Breast epithelium (tissue), 3 donors: Measurements from ENCODE around the gene TRIB2.

Experiments used
- POLR2A ChIP-seq: fragments of 450-650 bp; IDR thresholded peaks from one replicate; pipeline ENCODE4 v1.6.1; 2016; ENCODE audit warnings: antibody characterized with exemption, mild to moderate bottlenecking, moderate library complexity
- TF ChIP-seq, protein P1 (sequence below), 3 donors: fragments of 450-650 bp; IDR thresholded peaks; one replicate each; pipeline ENCODE4 v1.5.1; 2016 to 2017; ENCODE audit warnings: antibody characterized with exemption in 3 of 3, mild to moderate bottlenecking in 3 of 3, moderate library complexity in 3 of 3

DNA sequence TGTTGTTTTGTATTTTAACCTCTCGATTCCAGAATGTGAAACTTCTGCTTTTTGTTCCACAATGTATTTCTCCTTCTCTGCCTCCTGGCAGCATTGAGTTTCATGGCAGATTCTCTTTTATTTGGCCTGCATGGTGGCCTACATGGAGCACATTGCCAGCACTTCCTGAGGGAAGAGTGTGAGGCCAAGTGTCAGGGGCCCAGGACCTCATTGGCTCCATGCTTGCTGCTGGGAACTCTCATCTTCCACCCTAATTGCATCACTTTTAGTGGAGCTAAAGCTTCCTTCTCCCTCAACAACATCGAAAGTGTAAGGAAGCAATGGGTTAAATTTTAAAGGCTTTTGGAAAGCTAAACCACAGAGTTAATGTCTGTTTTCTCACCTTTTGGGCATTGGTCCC lies 9.5 kb downstream of the TRIB2 start:
- no peak for TF ChIP-seq POLR2A
- TF ChIP-seq, protein P1, sequence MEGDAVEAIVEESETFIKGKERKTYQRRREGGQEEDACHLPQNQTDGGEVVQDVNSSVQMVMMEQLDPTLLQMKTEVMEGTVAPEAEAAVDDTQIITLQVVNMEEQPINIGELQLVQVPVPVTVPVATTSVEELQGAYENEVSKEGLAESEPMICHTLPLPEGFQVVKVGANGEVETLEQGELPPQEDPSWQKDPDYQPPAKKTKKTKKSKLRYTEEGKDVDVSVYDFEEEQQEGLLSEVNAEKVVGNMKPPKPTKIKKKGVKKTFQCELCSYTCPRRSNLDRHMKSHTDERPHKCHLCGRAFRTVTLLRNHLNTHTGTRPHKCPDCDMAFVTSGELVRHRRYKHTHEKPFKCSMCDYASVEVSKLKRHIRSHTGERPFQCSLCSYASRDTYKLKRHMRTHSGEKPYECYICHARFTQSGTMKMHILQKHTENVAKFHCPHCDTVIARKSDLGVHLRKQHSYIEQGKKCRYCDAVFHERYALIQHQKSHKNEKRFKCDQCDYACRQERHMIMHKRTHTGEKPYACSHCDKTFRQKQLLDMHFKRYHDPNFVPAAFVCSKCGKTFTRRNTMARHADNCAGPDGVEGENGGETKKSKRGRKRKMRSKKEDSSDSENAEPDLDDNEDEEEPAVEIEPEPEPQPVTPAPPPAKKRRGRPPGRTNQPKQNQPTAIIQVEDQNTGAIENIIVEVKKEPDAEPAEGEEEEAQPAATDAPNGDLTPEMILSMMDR (IDR thresholded peaks at IDR 0.05) = no peak
